ENCODE measurements around the gene NBL1.

The NBL1 gene, protein sequence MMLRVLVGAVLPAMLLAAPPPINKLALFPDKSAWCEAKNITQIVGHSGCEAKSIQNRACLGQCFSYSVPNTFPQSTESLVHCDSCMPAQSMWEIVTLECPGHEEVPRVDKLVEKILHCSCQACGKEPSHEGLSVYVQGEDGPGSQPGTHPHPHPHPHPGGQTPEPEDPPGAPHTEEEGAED

DNA sequence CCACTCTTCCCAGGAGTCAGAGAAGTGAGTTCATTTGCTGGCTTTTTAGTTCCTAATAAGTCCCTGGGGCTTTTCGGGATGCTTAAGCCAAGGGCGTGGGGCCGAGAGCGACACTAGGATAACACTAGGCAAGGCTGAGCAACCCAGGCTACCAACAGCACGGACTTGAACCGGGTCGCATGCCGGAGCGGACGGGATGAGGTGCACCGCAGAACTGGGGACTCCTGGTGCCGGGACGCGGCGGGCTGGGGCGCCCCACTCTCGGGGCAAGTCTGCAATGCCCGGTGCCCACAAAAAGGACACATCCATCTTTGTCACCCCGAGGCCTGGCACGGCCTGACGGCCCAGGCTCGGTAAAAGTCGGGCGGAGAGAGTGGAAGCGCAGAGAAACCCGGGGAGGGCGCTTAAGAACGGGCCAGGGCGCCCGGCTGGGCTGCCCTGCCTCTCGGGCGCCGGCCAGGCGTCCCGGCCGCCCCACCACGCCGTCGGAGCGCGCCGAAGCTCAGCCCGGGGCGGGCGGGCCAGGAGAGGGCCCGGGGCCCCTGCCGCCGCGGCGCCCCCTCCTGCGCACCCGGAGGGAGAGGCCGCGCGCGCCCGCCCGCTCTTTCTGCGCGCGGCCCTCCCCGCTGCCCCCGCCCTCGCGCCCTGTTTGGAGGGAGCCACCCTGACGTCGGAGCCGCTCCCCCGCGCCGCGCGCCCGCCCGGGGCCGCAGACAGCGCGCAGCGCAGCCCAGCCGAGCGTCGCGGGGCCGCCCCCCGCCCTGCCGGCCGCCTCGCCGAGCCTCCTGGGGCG lies at the start of gene NBL1:
Gene NBL1 (plus strand): TSS at position 710 of the 793 bp plus-strand sequence. CDS start 10,720 bp downstream, outside the sequence.
- DNase-seq: peak; percentile 52

DNA sequence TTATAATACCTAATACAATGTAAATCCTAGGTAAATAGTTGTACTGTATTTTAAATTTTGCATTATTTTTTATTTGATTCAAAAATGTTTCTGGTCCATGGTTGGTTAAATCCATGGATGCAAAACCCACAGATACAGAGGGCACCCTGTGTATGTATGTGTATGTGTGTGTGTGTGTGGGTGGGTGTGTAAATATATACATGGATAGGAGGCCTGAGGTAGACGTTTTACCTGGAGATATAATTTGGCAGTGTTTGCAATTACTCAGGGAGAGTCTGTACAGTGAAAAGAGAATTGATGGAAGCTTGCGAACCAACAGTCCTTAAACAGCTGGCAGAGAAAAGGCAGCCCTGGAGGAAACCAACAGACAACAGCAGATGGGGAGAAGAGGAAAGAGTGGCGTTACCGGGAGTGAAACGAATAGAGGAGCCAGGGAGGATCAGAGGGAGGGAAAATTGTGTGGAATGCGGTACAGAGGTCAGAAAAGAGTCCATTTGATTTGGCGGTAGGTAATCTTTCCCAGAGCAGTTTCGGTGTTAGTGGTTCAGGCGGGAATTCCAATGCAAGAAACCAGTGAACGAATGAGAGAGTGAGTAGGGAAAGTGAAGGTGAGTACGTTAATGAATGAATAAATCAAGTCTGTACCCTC lies 47.9 kb upstream of the NBL1 start:
- peak; percentile 43 for DNase-seq

DNA sequence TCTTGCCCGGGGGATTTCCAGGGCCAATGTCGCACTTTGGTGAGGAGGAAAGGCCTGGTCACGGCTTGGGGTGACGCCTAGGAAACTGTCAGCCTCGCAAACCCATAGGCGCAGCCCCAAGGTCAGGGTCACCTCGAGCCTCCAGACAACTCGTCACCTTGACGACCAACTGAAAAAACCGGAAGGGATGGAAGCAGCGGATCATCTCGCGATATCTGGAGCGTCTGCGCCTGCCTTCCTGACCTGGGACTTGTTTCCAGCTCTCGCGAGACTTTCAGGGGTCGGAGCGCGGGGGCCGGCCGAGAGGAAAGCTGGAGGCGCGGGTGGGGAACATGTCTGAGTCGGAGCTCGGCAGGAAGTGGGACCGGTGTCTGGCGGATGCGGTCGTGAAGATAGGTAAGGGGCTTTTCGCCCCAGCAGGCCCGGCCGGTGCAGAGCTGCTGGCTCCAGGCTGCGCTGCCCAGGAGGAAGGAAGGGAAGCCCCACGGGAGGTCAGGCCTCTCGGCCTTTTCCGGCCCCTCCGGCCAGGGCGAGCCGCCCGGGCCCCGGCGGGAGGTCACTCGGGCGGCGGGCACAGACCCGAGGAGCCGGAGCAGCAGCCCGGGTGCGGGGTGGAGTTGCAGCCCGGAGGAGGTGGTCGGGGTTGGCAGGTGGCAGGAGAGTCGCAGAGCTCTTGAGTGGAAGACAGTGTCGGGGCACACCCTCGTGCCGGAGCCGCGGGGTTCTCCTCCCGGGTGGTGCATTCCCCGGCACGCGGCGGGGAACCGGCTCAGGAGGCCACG lies 47.2 kb upstream of the NBL1 start:
- DNase-seq: peak; percentile 95

DNA sequence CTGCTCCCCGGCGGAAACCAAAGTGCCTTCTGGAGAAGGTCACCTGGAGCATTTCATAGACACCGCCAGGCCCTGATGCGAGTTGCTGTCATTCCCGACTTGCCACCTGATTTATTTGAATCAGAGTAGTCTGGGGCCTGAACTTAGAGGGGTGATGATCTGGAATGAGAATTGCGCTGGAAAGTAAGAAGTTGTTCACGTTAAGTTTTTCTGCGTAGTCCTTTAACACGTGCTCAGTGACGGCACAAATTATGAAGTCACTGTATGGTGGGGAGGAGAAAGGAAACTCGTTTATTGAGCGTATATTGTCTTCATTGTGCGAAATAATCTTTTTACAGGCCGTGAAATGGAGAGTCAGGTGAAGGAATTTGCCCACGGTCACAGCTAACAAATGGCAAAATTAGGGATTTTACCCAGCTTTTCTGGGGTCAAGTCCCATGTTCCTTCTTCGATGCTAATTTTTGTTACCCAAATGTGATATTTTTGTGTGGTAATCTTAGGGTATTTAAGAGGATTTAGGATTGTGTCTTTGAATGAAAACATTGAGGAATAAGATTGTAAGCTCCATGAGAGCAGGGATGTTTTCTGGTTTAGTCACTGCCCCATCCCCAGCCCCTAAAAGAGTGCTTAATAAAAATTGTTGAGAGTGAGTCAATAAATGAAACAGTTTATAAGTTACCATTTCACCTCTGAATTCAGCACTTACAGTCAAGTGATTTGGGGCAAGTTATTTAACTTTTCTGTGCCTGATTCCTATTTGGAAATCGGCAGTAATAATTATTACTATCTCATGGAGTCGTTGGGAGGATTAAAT lies 46.4 kb upstream of the NBL1 start:
- DNase-seq: no peak

DNA sequence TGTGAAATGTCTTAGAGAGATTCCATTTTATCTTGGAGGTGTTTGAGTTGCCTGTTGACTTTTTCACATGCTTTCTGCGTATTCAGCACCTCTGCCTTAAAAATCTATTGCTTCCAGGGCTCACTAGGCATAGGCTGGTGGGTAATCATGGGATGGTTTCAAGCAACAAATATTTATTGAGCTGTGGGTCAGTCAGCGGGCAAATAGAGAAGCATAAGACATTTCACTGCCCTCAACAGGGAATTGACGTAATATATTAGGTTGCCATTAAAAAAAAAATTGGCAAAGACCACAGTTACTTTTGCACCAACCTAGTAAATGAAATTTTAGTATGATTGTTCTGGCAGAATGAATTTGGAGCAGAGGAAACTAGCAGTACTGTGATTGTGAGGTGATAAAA lies 44.3 kb upstream of the NBL1 start:
- DNase-seq: no peak

DNA sequence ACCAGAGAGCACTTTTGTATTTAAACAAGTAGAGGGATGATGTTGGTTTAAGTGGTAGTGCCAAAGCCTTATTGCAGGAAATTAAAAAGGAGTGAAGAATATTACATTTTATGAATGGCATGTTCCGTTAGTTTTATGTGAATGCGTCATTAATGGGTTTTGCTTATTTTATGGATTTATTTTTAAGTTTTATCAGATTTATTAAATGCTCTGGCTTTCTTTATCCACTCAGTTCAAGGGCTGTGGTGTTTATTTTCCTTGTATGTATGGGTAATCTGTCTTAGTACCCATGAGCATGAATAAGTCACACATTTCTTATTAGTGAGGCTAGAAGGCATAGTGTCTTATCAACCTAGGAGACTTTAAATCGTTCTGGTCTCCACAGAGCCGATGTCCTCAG lies 41.6 kb upstream of the NBL1 start:
- DNase-seq: no peak

DNA sequence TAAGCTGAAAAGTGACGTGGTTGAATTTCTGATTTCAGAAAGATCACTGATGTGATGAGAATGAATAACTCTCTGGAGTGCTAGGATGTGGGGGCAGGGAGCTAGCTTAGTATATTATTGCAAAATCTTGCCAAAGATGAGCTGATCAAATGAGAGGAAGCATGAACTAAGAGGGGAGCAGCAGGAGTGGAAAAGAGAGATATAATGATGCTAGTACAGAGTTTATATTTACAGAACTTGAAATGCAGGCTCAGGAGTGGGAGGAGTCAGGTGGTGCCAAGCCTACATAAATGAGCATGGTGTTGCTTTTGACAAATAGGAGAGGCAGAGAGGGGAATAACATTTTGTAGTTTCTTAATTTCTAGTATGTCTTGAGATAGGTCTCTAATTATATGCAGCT lies 38.1 kb upstream of the NBL1 start:
- DNase-seq: no peak

DNA sequence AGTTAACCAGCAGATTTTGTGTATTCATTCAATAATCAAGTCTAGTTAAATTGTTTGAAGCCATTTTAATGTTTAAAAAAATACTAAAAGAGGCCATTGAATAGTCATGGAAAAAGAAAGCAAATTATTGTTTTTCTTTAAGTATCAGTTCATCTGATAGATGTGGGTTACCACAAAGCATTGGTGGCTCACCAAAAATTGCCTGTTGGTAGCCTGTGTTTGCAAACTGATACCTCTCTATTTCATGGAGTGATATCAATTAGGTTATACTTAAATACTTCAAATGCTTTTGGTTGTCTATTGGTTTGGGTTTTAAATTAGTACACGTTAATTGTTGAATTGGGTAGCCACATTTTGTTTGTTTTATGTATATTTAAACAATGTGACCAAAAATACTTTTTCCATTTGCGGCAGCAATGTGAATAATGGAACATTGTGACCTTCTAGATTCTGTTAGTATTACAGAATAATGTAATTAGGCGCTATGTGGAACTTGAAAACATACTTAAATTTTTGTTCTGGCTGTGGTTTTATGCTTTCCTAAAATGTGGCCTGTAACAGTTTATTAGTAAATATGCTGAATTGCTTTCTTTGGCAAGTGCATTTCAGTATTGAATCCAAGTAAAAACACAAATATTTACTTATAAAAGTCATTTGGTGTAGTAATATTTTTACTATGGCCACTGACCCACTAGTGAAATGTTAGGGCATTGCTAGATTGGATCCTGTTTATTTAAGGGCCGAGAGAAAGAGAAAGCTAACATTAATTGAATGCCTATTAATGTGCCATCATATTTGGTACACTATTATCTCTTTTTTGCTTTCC lies 37.1 kb upstream of the NBL1 start:
- no peak for DNase-seq

DNA sequence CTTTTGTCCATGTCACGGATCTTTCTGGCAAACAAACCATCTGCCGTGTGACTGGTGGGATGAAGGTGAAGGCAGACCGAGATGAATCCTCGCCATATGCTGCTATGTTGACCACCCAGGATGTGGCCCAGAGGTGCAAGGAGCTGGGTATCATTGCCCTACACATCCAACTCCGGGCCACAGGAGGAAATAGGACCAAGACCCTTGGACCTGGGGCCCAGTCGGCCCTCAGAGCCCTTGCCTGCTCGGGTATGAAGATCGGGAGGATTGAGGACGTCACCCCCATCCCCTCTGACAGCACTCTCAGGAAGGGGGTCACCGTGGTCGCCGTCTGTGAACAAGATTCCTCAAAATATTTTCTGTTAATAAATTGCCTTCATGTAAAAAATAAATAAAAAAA lies 35.9 kb upstream of the NBL1 start:
- no peak for DNase-seq

DNA sequence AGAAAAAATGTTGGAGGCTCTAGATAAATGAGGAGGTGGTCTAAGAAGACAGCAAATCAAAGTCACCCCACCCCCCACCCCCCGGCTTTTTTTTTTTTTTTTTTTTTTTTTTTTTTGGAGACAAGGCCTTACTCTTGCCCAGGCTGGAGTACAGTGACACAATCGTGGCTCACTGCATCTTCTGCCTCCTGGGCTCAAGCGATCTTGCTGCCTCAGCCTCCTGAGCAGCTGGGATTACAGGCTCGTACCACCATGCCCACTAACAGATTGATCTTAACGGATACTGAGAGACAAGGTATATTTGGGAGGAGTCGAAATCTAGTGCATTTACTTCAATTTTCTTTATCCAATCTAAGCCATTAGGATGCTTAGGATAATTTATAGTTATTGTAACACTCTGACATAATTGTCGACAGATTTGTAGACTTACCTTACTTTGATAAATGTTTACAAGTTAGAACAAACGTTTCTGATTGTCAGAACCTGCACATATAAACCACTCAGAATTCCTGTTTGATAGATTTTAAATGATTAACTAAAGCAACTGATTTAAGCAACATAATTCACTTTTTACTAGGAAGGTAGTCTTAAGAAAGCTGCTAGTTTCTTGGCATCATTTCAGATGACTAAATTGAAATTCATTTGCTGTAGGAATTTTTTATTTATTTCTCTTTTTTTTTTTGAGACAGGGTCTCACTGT lies 33.7 kb upstream of the NBL1 start:
- DNase-seq: no peak

DNA sequence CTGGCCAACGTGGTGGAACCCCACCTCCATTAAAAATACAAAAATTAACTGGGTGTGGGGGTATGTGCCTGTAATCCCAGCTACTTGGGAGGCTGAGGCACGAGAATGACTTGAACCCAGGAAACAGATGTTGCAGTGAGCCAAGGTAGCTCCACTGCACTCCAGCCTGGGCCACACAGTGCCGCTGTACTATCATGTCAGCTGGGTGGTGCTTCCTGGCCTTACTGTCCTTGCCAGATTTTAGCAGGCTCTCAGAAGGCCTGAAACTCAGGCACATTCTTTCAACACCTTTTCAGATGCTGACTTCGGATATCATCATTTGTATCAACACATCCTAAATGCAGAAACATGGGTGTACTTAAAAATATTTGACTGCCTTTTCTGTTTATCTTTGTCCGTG lies 31.6 kb upstream of the NBL1 start:
- no peak for DNase-seq

DNA sequence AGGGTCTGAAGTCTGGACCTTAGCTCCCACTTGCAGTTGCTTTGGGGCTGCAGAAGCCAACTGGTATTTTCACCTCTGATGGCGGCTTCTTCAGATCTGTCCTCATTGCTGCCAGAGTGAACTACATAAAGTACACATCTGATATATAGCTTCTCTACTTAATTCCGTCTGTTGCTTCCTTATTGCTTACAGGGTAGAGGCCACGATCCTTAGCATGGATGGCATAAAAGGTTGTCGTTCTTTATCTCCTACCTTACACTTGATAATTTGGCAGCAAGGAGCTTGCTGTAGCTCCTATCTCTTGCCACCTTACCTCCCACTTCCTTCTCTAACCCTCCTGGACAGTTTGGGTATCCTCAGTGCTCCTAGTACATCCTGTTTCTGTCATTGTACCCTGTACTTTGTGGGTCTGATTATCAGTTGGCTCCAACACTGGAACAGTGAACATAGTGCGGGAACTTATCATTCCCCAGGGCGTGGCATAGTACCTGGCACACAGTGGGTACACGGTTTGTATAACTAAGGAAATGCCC lies 30.9 kb upstream of the NBL1 start:
- no peak for DNase-seq

DNA sequence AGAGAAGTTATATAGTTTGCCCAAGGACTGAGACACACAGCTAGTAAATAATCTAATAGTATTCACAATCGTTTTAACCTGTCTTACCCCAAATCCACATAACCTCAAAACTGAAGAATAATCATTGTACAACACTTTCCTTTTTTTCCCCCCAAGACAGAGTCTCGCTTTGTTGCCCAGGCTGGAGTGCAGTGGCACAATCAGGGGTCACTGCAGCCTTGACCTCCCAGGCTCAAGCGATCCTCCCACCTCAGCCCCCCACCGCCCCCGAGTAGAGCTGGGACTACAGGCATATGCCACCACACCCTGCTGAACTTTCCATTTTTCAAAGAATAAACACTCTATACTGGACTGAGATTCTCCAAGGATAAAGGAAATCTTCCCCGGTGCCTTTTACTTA lies 28.7 kb upstream of the NBL1 start:
- DNase-seq: no peak

DNA sequence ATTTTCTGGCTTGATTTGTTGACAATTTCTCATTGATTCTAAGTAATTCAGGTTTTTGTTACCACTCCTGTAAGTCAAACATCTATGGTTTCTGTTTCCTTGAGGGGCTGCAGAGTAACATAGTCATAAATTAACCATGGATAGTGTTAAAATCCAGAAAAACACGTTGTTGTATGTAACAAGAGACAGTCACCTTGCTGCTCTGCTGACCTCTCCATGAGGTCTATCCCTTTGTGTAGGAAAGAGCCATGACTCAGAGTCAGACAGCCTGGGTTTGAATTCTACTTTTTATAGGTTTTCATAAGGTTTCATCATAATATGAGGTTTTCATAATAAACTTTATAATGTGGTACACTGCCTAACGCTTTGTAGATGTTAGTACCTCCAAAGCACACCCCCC lies 27.6 kb upstream of the NBL1 start:
- DNase-seq: no peak

DNA sequence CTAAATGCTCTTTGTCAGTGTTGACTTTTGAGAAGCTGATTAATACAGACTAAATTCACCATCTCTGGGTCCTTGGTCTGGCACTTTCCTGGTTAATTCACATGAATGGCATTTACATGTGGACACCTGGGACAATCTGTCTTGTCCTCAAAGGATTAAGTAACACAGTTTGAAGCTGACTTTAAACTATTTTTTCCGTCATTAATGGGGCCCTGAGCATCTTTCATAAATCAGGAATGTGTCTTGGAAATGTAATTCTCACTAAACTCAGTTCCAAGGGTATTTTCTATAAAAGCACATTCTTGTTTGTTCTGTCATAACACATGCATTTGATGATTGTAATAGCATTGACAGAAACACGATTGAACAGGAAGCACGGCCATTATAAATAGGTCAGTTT lies 26.7 kb upstream of the NBL1 start:
- DNase-seq: no peak

DNA sequence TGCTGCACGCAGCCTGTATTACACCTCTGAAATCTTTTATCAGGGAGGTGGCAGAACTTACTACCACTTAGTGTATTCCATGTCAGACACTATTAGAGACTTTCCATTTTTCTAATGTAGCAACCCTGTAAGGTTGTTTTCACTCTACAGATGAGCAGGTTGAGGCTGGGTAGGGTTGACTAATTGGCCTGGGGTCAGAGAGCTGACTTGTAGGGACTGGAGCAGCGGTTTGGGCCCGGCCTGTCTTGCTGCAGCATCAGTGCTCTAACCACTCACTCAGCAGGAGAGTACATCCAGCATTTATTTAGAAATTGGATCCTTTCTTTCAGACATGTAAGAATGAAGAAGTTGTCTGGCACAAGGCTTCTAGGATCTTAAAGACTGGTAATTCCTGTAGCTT lies 25.7 kb upstream of the NBL1 start:
- DNase-seq: no peak

DNA sequence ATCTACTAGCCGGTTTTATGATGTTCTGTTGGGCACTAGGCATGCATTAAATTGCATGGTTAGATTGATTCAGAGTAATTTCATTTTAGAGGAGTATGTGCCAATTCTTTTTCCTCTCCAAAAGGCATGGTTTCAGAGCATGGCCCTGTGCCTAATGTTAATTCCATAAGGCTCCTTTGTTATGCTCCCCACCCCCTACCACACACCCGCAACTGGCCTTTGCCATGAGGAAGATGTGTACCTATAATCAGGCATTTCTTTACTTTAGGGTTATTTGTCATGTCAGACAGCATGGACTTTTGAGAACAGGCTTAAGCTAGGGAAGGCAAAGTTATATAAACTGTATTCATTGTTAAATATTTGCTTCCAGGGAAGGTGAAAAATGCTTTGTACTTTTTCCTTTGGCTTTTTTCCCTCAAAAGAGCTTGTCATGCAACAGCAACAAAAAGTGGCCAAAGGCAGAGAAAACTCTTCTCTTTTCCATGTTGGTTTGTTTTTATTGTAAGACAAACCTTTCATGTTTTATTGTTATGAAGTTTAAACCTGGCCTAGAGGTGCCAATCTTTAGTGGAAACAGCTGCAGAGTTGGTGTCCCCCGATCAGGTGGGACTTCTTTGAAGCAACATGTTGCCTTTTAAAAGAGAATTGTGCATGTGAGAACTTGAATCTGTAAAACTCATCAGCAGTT lies 24.3 kb upstream of the NBL1 start:
- DNase-seq: no peak

DNA sequence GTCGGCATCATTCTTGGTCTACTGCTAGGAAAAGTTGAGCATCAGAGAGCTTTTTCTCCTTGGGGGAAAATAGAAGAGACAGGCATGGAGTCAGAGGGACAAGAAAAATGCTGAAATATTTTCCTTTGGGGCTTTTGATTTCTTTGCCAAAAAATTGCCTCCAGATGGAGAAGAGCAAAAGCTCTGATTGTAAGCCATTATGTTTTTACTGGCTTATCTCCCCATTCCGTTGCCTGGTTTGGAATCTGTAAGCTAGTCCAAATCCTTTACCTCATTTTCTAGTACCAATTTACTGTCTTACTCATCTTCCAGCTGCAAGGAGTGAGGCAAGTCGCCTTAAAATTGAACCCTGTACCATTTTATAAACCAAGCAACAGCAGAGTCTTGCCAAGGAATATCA lies 23.3 kb upstream of the NBL1 start:
- no peak for DNase-seq

DNA sequence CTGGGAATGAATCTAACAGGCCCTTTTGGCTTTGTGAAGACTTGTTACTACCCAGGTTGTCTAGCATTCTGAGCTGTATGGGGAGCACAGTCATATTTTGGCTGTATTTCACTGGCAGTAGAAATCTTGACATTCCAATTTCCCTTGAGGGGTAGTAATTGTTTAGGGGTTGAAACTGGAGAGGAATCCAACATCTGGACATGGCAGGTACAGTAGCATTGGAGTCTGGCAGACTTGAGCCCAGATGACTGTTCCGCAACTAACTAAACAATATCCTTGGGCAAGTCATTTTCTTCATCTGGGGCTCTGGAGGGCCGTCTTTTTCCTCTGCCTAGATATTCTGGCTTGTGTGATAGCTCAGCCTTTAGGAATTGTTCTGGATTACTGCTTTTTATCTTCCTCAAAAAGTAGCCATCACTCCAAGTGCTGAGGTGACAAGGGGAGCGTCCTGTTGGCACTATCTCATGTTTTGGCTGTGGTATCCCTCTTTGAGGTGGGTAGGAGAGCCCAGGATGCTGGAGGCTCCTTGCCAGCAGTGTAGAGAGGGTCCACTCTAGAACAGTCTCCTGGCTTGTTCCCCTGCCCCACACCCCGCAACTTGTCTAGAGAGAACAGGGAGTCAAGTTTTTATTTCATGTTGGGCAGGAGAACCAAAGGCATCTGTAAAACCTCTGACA lies 22.7 kb upstream of the NBL1 start:
- DNase-seq: no peak

DNA sequence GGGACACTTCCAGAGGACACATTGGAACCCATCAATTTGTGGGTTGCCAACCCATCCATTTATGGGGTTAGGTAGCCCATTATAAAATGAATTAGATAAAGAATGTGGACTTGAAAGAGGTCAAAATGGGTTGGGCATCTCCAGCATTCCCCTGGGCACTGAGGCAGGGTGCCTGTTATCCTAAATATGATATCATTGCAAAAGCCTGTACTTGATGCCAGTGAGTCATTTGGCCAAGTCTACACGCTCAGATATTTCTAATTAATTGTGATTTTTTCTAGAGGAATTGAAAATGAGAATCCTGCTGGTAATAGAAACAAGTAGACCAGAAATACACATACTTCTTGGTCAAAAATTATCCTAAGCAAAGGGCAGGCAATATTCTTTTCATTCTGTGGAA lies 21.9 kb upstream of the NBL1 start:
- no peak for DNase-seq

All from NCI-H146 (cell line).